OCI-LY1 (cell line): ENCODE data around the gene RAD51B.

Experiments used
- CTCF ChIP-seq: fragments of 200-600 bp; sonication (generic), shearing (Covaris generic); IDR thresholded peaks from 2 replicates; pipeline ENCODE4 v1.5.1; 2017; ENCODE audit warnings: mild to moderate bottlenecking, antibody characterized with exemption, low read length, moderate library complexity, mixed read lengths
- EZH2 ChIP-seq: fragments of 200-600 bp; sonication (generic), shearing (Covaris generic); IDR thresholded peaks from 2 replicates; pipeline ENCODE4 v1.8.0; 2017; ENCODE audit warnings: borderline replicate concordance, mixed run types, mild to moderate bottlenecking, antibody characterized with exemption, low read length, moderate library complexity, mixed read lengths

GRCh38 chr14:68238976-68239375, 419.4 kb downstream of the RAD51B start:
- TF ChIP-seq EZH2 (no peak), CTCF (no peak)
